HG02840 (cell line): ENCODE data around the gene LBH.

Experiments
- ATAC-seq: cut with Tn5 transposase; IDR thresholded peaks from one replicate; pipeline ENCODE4 v1.9.1; 2021; ENCODE audit warnings: mild to moderate bottlenecking, moderate library complexity, moderate number of reproducible peaks; ENCODE audit not compliant: unreplicated experiment, low FRiP score

LBH gene

GRCh38 chr2:30233271-30234009, 2.1 kb downstream of the LBH start:
- no peak for ATAC-seq

GRCh38 chr2:30234180-30234971, 3.0 kb downstream of the LBH start:
- ATAC-seq, result no peak

GRCh38 chr2:30235008-30235655, 3.8 kb downstream of the LBH start:
- ATAC-seq, result no peak

GRCh38 chr2:30235859-30236535, 4.7 kb downstream of the LBH start:
- no peak for ATAC-seq

- ATAC-seq, result no peak
Observed at GRCh38 chr2:30236591-30237238, 5.4 kb downstream of the LBH start.

GRCh38 chr2:30237239-30237965, 6.1 kb downstream of the LBH start:
- no peak for ATAC-seq

GRCh38 chr2:30237966-30238800, 6.8 kb downstream of the LBH start:
- no peak for ATAC-seq

GRCh38 chr2:30239308-30239985, 8.1 kb downstream of the LBH start:
- ATAC-seq, result no peak

- ATAC-seq, result no peak
Observed at GRCh38 chr2:30239986-30240752, 8.8 kb downstream of the LBH start.

- no peak for ATAC-seq
Observed at GRCh38 chr2:30243231-30243630, 11.9 kb downstream of the LBH start.

GRCh38 chr2:30245364-30245763, 14.0 kb downstream of the LBH start:
- no peak for ATAC-seq

GRCh38 chr2:30248791-30249190, 17.5 kb downstream of the LBH start:
- no peak for ATAC-seq

GRCh38 chr2:30249354-30249753, 18.0 kb downstream of the LBH start:
- no peak for ATAC-seq

GRCh38 chr2:30250421-30250820, 19.1 kb downstream of the LBH start:
- ATAC-seq, result no peak

GRCh38 chr2:30252723-30253701, 21.7 kb downstream of the LBH start:
- no peak for ATAC-seq
